Occipital lobe (tissue), 2 donors: Measurements from ENCODE around the gene SYNPO2L. TPM values are rescaled to one million over a fixed set of nuclear protein-coding genes. Genes with fewer than 3 reads are reported as not detected.

ENCODE experiments used
- DNase-seq: peaks from one replicate; lab custom pipeline; 2025; lab: John Stamatoyannopoulos, UW
- total RNA-seq: library from RNA; depleted of rRNA; stranded (reverse); fragments of >200 nt; gene quantifications from one replicate; pipeline ENCODE4 v1.2.3, GENCODE V29; 2014

Gene SYNPO2L
- total RNA-seq, 1 donor from 2014 or later, result not detected

DNA sequence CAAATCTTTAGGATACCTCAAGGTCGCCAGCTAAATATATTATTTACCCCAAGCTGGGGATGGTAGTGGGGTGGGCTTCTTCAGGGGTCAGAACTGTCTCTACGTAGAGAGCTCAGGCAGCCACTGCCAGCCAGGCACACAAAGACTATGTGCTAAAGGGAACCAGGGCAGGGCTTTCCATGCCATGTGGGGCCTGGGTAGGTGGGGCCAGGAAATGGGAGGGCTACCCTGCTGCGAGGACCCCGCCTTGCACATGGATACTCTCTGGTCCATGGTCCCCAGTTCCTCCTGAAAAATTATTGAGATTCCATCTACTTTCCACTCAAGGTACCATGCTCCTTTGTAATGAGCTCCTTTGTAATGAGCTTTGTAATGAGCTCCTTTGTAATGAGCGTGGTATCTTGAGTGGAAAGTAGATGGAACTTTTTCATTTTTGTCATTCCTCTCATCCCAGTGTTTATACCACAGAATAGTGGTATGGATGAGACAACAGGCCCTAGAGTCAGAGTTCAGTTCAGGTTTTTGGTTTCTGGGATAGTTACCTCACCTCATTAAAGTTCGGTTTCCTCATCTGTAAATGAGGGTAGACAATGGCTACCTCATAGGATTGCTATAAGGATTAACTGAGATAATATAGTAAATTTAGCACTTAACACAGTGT lies 5.8 kb downstream of the SYNPO2L start:
- DNase-seq, result no peak

DNA sequence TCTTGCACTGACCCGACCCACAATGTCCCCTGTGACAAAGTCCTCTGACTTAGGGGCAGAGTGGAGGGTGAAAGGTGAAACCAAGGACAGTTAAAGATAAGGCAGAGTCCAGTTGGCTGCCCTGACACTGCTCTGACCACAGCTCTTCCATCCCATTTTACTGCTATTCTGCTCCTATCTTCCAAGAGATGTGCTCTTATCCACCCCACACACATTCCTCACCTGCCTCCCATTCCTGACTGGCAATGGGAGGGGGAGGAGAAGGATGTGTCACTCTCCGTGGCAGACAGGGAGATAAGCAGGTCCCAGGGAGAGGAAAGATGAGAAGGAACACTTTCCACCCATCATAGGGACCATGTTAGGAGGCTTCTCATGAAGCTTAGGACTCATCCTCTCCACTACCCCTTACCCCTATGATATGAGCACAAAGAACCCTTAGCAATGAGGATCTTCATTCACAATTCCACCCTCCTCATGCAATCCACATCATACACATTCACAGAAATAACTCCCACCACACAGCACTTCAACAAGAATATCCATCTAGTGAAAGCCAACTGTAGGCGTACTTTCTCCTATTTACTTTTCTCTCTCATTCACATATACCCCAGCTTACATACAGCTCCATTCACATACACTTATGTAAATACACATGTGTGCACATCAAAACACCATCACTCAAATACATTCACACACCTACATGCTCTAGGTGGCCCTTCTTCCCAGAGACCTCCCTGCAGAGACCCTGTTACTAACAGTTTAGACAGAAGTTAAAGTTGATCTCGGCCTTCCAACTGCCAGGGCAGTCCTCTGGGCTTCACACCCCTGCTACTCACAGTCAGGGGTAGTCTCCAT lies 6.6 kb downstream of the SYNPO2L start:
- DNase-seq, result no peak

DNA sequence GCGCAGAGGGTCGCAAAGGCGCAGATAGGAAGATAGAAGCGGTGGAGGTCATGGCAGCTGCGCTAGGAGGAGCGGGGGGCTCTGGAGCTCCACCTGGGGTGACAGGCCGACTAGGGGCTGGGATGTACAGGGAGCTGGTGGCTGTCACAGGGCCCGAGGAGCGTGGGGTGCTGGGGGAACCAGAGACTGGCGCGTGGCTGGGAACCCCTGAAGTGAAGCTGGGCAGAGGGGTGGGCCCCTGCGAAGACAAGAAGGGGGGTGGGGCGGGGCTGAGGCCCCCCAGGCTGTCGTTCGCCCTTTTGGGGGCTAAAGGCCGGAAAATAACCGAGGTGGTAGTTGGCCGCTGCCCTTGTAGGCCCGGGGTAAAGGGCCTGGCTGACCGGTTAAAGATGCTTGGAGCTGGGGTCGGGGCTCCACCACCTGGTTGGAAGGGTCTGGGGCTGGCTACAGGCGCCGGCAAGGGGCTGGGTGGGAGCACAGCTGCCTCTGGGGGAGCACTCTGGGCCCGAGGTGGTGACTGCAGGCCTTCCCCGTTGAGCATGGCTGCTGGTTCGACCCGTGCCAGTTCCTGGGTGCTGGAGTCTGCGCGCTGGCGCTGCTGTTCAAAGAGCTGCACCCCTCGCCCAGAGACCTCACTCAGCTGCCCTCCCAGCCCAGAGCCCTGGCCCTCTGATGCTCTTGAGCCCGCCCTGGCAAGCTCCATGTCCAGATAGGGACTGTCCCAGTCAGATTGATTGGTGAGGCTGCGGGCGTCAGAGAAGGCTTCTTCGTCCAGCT lies 7.8 kb downstream of the SYNPO2L start:
- peak; percentile 8 for DNase-seq

DNA sequence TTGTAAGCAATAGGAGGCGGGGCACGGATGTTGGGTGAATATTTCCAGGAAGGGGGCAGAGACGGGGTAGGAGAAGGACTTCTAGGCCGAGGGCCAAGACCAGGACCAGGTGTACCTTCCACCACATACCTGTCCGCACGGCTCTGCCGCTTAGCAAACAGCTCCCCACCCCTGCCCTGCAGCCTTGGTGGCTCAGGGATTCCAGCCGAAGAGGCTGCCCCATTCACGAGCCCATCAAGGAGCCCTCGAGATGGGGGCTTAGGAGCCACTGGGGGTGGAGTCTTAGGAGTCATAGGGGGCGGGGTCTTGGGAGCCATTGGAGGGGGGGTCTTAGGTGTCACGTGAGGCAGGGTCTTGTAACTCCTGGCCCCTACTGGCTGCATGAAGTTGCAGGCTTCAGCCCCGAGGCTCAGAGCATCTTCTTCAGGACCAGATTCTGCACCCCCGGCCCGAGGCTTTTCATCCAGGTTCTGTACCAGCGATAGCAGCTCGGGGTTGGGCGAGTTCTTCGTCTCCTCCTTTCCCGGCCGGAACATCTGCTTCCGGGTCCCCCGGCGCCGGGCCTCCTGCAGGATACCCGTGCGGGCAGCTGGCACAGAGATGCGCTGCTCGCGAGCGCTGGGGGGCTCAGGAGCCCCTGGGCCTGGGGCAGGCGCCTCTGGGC lies 8.5 kb downstream of the SYNPO2L start:
- DNase-seq, result peak; percentile 37

DNA sequence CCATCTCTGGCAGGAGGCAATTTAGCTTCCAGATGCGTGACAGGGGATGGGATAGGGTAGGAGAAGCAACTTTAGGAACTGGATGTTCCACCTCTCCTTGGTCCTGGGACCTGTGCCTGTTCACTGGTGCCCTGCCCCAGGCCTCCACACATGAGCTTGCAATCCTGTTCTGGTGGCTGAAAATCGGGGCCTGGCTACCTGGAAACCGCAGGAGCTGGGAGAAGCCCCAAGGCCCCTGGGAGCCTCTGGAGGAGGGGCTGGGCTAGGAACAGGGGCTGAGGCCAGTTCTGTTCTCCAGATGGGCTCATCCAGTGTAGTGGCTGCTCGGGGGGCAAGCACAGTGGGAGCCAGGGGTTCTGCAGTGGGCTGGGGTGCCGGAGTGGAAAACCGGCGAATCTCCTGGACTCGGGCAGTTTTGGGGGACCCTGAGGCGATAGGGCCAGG lies 9.2 kb downstream of the SYNPO2L start:
- no peak for DNase-seq

DNA sequence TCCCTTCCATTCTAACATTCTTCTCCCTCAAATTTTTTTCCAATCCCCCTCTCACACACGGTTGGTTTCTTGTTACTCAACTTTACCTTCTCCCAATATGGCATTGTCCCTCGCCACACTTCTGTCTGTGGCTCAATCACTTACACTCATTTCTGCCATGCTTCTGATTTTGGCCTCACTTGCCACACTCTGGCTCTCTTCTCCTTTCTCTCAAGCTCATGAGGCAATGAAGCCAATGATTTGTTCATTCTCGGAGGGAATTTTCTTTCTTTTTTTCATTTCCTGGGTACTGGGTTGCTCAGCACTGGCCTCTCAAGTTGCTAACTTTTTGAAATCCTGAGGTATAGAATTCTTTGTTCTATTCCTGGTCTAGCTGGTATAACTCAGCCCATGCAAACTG lies 10.6 kb downstream of the SYNPO2L start:
- no peak for DNase-seq

DNA sequence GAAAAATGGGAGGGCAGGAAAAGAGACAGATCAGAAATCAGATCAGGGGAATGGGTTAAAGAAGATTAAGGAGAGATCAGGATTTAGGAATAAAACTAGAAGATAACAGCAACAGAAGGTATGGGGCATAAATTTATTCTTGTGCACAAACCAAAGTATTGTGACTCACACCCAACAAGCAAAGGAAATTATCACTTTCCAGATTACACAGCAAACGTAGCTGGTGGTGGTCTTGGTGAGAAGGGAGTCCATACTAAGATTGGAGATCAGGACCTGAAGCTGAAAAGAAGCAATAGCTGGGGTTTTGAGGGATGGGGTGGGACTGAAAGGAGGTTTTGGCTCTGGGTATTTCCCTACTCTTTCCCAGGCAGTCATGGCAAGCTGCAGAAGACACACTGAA lies 11.1 kb downstream of the SYNPO2L start:
- no peak for DNase-seq

DNA sequence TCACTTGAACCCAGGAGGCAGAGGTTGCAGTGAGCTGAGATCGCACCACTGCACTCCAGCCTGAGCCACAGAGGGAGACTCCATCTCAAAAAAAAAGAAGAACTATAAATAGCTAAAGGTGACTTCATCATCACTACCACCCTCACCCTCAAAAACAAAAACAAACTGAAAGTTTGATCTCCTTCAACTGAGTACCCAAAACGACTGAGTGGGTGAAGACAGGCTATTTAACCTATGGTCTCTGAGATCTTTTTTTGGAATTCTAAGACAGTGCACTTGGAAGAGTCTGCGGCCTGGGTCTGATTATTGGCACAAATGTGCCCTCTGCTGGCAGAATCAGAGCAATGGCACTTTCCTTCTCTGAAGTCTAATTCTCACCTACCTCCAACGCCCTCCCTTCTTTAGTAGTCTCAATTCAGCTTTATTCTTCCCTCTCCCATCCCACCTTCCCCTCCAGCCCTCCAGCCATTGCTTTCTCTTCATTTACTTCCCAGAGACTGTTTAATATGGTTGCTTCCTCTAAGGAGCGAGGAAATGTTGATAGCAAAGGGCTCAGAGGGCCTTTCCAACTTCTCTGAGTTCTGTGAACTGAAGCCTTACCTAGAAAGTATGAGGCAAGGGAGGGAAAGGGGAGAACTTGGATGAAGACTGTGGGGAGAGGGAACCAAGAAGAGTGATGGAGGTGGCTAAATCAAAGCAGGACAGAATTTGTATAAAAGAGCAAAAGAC lies 11.7 kb downstream of the SYNPO2L start:
- DNase-seq, result peak; percentile 31

DNA sequence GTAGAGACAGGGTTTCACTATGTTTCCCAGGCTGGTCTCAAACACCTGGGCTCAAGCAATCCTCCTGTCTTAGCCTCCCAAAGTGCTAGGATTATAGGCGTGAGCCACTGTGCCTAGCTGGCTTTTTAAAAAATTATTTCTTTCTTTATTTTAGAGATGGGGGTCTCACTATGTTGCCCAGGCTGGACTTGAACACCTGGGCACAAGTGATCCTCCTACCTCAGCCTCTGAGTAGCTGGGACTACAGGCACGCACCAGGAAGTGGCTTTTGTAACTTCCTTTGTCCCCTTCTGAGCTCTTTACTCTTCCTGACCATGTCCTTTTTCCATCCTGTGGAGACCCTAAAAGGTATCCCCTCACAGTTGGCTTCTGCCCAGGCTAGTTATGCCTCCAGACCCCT lies 12.5 kb downstream of the SYNPO2L start:
- no peak for DNase-seq

DNA sequence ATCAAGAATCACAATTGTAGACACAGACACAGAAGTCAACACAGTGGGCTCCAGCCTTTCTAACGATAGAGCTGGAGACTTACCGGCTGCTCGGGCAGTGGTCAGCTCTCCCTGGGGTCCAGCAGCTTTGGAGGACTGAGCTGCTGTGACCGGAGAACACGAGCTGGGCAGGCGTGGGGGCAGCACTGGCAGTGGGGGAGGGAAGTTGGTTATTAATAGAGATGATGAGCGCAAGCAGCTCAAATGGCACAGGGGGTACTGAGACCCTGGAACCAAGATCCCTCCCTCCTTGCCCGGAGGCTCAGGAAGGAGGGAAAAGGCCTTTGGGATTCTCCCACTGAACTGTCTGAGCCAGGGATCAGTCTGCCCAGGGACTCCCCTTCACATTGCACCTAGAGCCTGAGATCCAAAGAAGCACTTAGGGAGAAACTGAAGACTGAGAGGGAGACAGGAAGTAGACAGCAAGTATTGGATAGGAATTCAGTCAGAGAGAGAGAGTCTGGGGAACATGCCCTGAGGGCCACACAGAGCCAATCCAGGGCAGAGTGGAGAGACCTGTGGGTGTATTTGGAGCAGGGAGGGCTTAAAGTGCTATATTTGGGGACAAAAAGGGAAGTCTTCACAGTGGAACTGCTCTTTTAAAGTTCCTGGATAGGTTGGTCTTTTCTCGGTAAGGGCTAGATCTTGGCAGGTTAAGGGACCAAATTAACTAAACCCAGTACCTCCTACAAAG lies 14.3 kb downstream of the SYNPO2L start, which contains the start of gene MYOZ1:
Gene MYOZ1, minus strand, starts transcription at position 147 of the 733 bp plus-strand sequence. CDS start 1,457 bp downstream, outside the sequence.
- DNase-seq, result no peak

DNA sequence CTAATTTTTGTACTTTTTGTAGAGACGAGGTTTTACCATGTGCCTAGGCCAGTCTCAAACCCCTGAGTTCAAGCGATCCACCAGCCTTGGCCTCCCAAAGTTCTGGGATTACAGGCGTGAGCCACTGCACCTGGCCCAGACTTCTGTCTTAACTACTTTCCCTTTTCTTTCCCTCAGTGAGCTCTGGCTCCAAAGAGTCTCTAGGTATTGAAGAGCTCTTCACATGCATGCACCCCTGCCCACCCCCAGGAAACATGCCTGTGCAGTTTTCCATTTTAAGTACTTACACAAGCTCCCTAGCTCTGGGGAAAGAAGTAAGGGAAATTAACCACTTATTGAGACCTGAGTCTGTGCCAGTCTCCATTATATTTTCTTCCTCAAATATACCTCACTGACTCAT lies 16.5 kb downstream of the SYNPO2L start:
- no peak for DNase-seq

DNA sequence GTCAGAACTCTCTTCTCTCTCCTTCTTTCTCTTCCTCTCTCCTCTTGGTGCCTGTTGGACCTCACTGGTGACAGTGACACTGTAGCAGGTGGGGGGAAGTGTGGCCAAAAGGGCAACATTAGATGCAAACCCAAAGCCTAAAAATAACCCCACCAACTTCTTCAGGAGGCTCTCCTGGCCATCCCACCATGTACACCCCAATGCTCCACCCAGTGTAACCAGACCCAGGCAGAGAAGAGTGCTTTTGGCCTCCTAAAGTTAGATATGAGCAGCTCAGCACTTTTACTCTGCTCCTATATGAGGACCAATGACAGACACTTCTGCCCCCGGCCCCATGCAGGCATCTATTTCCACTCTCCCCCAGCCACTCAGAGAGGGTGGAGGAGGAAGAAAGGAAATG lies 20.0 kb downstream of the SYNPO2L start:
- no peak for DNase-seq

DNA sequence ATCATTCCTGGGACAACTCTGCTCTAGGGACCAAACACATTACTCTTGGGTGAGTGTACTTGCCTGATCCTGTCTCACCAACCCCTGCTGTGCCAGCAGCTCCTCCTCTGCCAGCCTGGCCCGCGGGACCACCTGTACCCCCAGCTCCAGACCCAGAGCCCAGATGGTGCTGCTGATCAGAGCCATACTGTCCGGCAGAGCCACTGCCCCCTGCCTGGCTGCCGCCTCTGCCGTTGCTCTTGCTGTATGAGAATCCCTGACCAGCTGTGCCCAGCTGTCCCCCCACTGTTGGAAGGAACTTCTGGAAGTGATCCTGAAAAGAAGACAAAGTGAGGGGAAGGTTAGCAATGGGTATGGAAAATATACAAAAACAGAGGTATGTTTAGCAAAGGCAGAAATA lies 21.4 kb downstream of the SYNPO2L start:
- no peak for DNase-seq

DNA sequence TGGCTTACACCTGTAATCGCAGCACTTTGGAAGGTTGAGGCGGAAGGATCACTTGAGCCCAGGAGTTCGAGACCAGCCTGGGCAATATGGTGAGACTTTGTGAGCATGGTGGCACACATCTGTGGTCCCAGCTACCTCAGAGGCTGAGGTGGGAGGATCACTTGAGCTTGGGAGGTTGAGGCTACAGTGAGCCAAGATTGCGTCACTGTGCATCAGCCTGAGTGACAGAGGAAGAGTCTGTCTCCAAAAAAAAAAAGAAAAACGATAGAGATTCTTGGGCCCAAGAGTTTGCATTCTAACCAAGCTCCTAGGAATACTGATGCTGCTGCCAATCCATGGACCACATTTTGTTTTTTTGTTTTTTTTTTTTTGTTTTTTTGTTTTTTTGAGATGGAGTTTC lies 26.7 kb downstream of the SYNPO2L start:
- DNase-seq, result no peak

DNA sequence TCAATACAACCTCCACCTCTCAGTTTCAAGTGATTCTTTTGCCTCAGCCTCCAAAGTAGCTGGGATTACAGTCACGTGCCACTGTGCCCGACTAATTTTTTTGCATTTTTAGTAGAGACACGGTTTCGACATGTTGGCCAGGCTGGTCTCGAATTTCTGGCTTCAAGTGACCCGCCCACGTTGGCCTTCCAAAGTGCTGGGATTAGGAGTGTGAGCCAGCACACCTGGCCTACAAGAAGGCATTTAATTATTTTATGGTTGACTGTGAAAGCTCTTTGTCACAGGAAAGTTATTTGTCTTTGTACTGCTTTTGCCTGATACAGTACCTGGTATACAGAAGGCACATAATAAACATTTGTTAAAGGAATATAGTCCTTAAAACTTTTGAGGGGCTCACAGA lies 27.4 kb downstream of the SYNPO2L start:
- DNase-seq, result no peak

DNA sequence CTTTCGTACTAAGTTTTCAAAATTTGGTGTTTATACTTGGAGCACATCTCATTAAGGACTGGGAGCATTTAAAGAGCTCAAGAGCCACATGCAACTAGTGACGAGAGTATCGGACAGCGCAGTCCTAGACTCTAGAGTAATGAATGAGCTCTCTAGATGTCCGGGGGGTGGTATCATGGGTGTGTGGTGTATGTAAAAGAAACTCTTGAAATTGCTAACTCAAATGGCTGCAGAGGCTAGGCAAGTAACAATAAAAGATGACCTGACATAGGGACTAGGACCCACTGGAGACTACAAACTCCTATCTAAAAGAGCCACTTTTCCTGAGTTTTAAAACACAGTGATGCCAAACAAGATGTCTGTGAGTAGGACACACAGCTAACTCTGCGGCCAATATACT lies 28.5 kb downstream of the SYNPO2L start:
- no peak for DNase-seq

DNA sequence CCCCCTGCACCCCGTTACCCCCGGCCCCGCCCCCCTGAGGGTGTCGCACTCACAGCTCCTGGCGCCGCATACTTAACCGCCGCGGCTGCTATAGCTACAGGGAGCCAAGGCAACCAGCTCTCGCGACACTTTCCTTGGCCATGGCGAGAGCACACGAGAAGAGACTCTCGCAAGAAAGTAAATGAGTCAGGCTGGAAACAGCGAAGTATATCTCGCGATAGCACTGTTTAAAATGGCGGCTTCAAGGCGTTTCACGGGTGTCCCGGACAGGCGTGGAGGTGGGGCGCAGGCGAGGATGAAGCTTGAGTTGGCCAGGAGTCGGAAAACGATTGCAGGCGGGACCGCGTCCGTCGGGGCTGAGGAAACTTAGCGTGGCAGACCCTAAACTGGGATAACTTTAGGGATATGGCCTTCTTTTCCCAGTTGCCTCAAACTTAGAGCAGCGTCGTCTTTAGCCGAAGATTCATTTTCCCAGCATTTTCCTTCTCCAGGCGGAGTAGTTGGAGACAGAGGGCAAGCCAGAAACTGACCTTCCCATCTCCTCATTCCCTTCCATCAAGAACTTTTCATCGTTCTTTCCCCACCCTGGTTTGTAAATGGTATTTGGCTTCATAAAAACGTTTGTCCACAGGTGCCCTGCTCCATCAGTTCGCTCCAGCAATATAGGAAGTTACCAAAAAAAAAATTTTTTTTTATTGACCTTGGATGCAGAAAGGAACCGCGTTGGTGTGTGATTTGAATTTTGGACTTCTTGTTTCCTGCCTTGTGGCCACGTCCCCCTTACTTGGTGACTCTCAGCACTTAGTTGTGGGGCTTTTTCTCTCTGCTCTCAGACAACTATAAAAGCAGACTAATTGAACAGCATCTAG lies 29.7 kb downstream of the SYNPO2L start:
- peak; percentile 87 for DNase-seq

DNA sequence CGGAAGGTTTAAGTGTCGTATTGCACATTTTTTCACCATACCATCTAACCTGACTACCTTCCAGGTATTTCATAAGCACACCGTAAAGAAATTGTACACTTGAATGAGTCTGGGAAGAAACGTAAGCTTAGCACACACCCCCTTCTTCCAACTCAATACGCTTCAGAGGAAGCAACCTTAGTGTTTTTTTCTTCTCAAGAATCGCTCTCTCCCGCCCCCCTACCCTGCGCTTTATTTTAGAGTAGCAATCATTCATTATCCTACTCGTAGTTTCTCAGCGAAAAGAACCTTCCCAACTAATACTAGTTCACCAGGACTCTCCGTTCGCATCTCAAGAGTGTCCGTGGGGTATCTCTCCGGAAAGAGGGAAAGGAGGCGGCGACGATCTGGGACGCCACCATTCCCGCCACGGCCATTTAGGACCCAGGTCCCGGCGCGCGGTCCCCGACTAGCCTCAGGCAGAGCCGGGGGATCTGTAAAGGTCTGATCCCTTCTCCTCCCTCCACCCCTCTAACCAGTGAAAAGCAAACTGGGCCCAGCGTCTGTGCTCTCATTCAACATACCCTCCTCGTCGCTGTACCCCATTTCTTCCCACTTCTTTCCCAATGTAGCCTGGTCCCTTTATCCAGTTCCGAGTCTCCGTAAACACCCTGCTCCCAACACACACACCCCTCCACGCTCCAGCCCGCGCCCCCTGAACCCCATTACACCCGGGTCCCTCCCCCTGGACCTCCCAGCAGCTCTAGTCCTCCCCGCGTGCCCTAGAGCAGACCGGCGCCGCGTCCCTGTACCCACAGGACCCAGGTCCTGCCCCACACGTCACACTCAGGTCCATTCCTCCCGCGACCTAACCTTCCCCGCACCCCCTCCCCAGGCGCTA lies 30.6 kb downstream of the SYNPO2L start:
- no peak for DNase-seq
